Peyer's patch (tissue), 4 donors: ENCODE data around the gene CLEC4D. TPM values are rescaled to one million over a fixed set of nuclear protein-coding genes. Genes with fewer than 3 reads are reported as not detected.

ENCODE experiments used
- DNase-seq, 3 donors: peaks; one replicate each; pipeline ENCODE4 v3.0.0-alpha.2; 2017 to 2019
- H3K27ac ChIP-seq, 4 donors: fragments of 200-600 bp; sonication (generic); one replicate each; pipeline ENCODE4 v1.5.1; 2016 to 2019
- H3K27me3 ChIP-seq, 2 donors: fragments of 200-600 bp; sonication (generic); one replicate each; pipeline ENCODE4 v1.5.1; 2019
- H3K36me3 ChIP-seq, 3 donors: fragments of 200-600 bp; sonication (generic); one replicate each; pipeline ENCODE4 v1.5.1; 2016 to 2019
- H3K4me1 ChIP-seq, 4 donors: fragments of 200-600 bp; sonication (generic); one replicate each; pipeline ENCODE4 v1.5.1; 2016 to 2019
- H3K4me3 ChIP-seq, 4 donors: fragments of 200-600 bp; sonication (generic); 1 replicate in 3 of 4; 2 replicates in 1 of 4; pipeline ENCODE4 v1.5.1; 2016 to 2019; ENCODE audit warnings: mild to moderate bottlenecking in 1 of 4
- H3K9me3 ChIP-seq, 4 donors: fragments of 200-600 bp; sonication (generic); one replicate each; pipeline ENCODE4 v1.5.1; 2016 to 2019; ENCODE audit warnings: mild to moderate bottlenecking in 1 of 4
- CTCF ChIP-seq, 6 experiments: fragments of 450-650 bp in 4 of 6; fragments of 200-600 bp in 2 of 6; sonication (generic) in 1 of 6; IDR thresholded peaks; one replicate each; pipeline ENCODE4 v1.5.1; 2017 to 2019; ENCODE audit warnings: antibody characterized with exemption in 6 of 6, mild to moderate bottlenecking in 3 of 6, moderate library complexity in 1 of 6
- POLR2A ChIP-seq, 2 donors: fragments of 450-650 bp; IDR thresholded peaks; one replicate each; pipeline ENCODE4 v1.5.1; 2017; ENCODE audit warnings: antibody characterized with exemption in 2 of 2, mild to moderate bottlenecking in 2 of 2, moderate library complexity in 2 of 2
- total RNA-seq, 4 donors: library from RNA; depleted of rRNA; stranded (reverse); fragments of >200 nt; gene quantifications; one replicate each; pipeline ENCODE4 v1.1.0, GENCODE V29; 2016

The CLEC4D gene
- total RNA-seq, result not detected

GRCh38 chr12:8513256-8513655, at the start of gene CLEC4D:
Gene CLEC4D (plus strand): TSS chr12:8513503. CDS start chr12:8513733, 230 bp downstream.
- Histone ChIP-seq H3K4me3 (no peak within 1 kb of the TSS), H3K4me1 (no peaks in the 10 kb centered on the region), H3K27ac (no peak within 1 kb of the TSS), H3K27me3 (no peaks in the 10 kb centered on the region), H3K9me3 (no peaks in the 10 kb centered on the region), H3K36me3 (no peaks in the 10 kb centered on the region)
- DNase-seq, result no peak
- TF ChIP-seq POLR2A (IDR thresholded peaks at IDR 0.05), result no peak
- TF ChIP-seq CTCF (IDR thresholded peaks at IDR 0.05), result no peak

GRCh38 chr12:8465301-8465996, 47.9 kb upstream of the CLEC4D start:
- Histone ChIP-seq H3K4me3 (no peak overlapping the region), H3K4me1 (no peaks in the 10 kb centered on the region)
- TF ChIP-seq CTCF (IDR thresholded peaks at IDR 0.05) (no peak), POLR2A (IDR thresholded peaks at IDR 0.05) (no peak)

GRCh38 chr12:8466241-8466640, 47.1 kb upstream of the CLEC4D start:
- Histone ChIP-seq H3K27me3 (no peaks in the 10 kb centered on the region), H3K27ac (no peak overlapping the region), H3K4me1 (no peaks in the 10 kb centered on the region), H3K4me3 (no peak overlapping the region), H3K36me3 (no peaks in the 10 kb centered on the region), H3K9me3 (no peaks in the 10 kb centered on the region)
- no peak for TF ChIP-seq CTCF (IDR thresholded peaks at IDR 0.05)
- TF ChIP-seq POLR2A (IDR thresholded peaks at IDR 0.05), result no peak
- no peak for DNase-seq

More at GRCh38 chr12:8465301-8465996, 47.9 kb upstream of the CLEC4D start:
- H3K27me3 ChIP-seq, result no peaks in the 10 kb centered on the region
- no peak for DNase-seq
- no peaks in the 10 kb centered on the region for H3K36me3 ChIP-seq
- no peaks in the 10 kb centered on the region for H3K9me3 ChIP-seq
- H3K27ac ChIP-seq, result no peak overlapping the region

GRCh38 chr12:8471090-8471489, 42.2 kb upstream of the CLEC4D start:
- TF ChIP-seq POLR2A (IDR thresholded peaks at IDR 0.05), result no peak
- no peaks in the 10 kb centered on the region for H3K27me3 ChIP-seq
- H3K4me1 ChIP-seq, result no peaks in the 10 kb centered on the region
- no peaks in the 10 kb centered on the region for H3K36me3 ChIP-seq
- H3K27ac ChIP-seq, result no peak overlapping the region
- DNase-seq, result no peak
- no peak overlapping the region for H3K4me3 ChIP-seq
- no peaks in the 10 kb centered on the region for H3K9me3 ChIP-seq

DNA sequence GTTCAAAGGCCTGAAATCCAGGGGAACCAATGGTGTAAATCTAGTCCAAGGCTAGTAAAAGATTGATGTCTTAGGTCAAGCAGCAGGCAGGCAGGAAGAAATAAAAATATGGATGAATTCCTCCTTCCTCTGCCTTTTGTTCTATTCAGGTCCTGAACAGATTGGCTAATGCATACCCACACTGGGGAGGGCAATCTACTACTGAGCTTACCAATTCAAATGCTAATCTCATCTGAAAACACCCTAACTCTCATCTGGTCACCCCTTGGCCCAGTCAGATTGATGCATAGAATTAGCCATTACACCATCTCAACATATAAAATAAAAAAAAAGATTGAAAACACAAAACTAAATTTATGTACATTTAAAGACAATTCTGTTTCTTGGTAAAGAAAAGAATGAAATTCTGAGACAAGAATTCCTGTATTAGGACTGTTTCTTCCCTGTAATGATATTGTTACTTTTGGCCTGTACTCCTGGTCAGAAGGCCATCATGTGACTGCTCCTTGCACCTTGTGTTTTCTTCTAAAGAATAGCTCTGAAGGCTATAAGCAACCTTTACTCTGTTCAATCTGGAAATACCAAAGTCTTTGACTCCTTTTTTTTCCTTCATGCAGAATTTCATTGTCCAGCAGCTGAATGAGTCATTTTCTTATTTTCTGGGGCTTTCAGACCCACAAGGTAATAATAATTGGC, 37.6 kb upstream of the CLEC4D start:
- Histone ChIP-seq H3K4me1 (no peaks in the 10 kb centered on the region), H3K27me3 (no peaks in the 10 kb centered on the region), H3K36me3 (no peaks in the 10 kb centered on the region), H3K27ac (no peak overlapping the region), H3K9me3 (no peaks in the 10 kb centered on the region), H3K4me3 (no peak overlapping the region)
- no peak for TF ChIP-seq POLR2A (IDR thresholded peaks at IDR 0.05)
- no peak for TF ChIP-seq CTCF (IDR thresholded peaks at IDR 0.05)
- DNase-seq, result no peak

GRCh38 chr12:8482571-8483061, 30.7 kb upstream of the CLEC4D start:
- no peak overlapping the region for H3K27ac ChIP-seq
- H3K4me1 ChIP-seq, result no peaks in the 10 kb centered on the region
- no peak for DNase-seq
- H3K4me3 ChIP-seq, result no peak overlapping the region
- TF ChIP-seq CTCF (IDR thresholded peaks at IDR 0.05) (no peak), POLR2A (IDR thresholded peaks at IDR 0.05) (no peak)
- H3K9me3 ChIP-seq, result no peaks in the 10 kb centered on the region
- H3K27me3 ChIP-seq, result no peaks in the 10 kb centered on the region
- no peaks in the 10 kb centered on the region for H3K36me3 ChIP-seq
